Measurements from ENCODE around the gene MFSD2A. TPM values are rescaled to one million over a fixed set of nuclear protein-coding genes. Genes with fewer than 3 reads are reported as not detected.
"Not testable (repeated sequence)": the region's sequence is repeated elsewhere in the genome, so short reads cannot be mapped to it uniquely, and the experiment has no call there.

Gene MFSD2A
- total RNA-seq, 1 experiment from 2014 or later: 1.4 TPM

- H2AFZ ChIP-seq: no peak overlapping the region
- TF ChIP-seq CTCF (conservative IDR thresholded peaks at IDR 0.05): no peak
- no peak for TF ChIP-seq EZH2 (IDR thresholded peaks at IDR 0.05; ENCODE audit: low read depth)
- no peaks in the 10 kb centered on the region for H3K36me3 ChIP-seq (ENCODE audit: low read depth)
- H3K9me2 ChIP-seq (ENCODE audit: insufficient read depth): no peaks in the 10 kb centered on the region
- H3K4me3 ChIP-seq: no peak overlapping the region
- no peak overlapping the region for H3K4me2 ChIP-seq
- no peaks in the 10 kb centered on the region for H3K4me1 ChIP-seq (replicated peaks; ENCODE audit: insufficient read depth)
- intact Hi-C loops (cut with micrococcal nuclease; ENCODE audit: unreplicated experiment): no loop called here
- no peaks in the 10 kb centered on the region for H3F3A ChIP-seq (ENCODE audit: insufficient read depth, low read depth)
- CTCF ChIA-PET: interaction anchor here (0.5 kb wide), 1 partner anchor 86 kb away, joined by 4 read pairs; no protein-coding TSS in a partner anchor
- no peaks in the 10 kb centered on the region for H4K20me1 ChIP-seq (ENCODE audit: insufficient read depth)
- POLR2A ChIA-PET (ENCODE audit: unreplicated experiment): no interaction called here
- DNase-seq: no peak
- no TSS peak for BruUV-seq (replicated peaks)
- no peaks in the 10 kb centered on the region for H3K79me2 ChIP-seq (ENCODE audit: low read depth)
- no peak overlapping the region for H3K27ac ChIP-seq
- no peaks in the 10 kb centered on the region for H3K9me3 ChIP-seq (ENCODE audit: insufficient read depth, low read depth)
- H3K27me3 ChIP-seq (ENCODE audit: insufficient read depth, low read depth): no peaks in the 10 kb centered on the region
Observed at GRCh38 chr1:40004857-40005256, 49.9 kb downstream of the MFSD2A start.

- H3K9me2 ChIP-seq (ENCODE audit: insufficient read depth); H3K4me2 ChIP-seq; POLR2A ChIA-PET (ENCODE audit: unreplicated experiment); H3K4me3 ChIP-seq; H4K20me1 ChIP-seq (ENCODE audit: insufficient read depth); H2AFZ ChIP-seq; H3F3A ChIP-seq (ENCODE audit: insufficient read depth, low read depth); H3K9me3 ChIP-seq (ENCODE audit: insufficient read depth, low read depth); CTCF ChIA-PET; H3K36me3 ChIP-seq (ENCODE audit: low read depth); intact Hi-C loops (cut with micrococcal nuclease; ENCODE audit: unreplicated experiment); H3K27me3 ChIP-seq (ENCODE audit: insufficient read depth, low read depth); DNase-seq; BruUV-seq (replicated peaks); H3K27ac ChIP-seq; H3K4me1 ChIP-seq (replicated peaks; ENCODE audit: insufficient read depth); H3K79me2 ChIP-seq (ENCODE audit: low read depth): not testable (repeated sequence)
Observed at GRCh38 chr1:40007481-40008034, 52.6 kb downstream of the MFSD2A start.

GRCh38 chr1:40011198-40011597 lies 56.3 kb downstream of the MFSD2A start:
- no peaks in the 10 kb centered on the region for H3K36me3 ChIP-seq (ENCODE audit: low read depth)
- intact Hi-C loops (cut with micrococcal nuclease; ENCODE audit: unreplicated experiment): no loop called here
- BruUV-seq (replicated peaks): no TSS peak
- H3K4me1 ChIP-seq (replicated peaks; ENCODE audit: insufficient read depth): peaks cover 21% of the 10 kb centered on the region
- peaks cover 19% of the 10 kb centered on the region; the same call in 1 of the 2 replicates for H3F3A ChIP-seq (ENCODE audit: insufficient read depth, low read depth)
- no peaks in the 10 kb centered on the region for H3K79me2 ChIP-seq (ENCODE audit: low read depth)
- ChIA-PET CTCF (no interaction called here), POLR2A (ENCODE audit: unreplicated experiment) (no interaction called here)
- H3K9me2 ChIP-seq (ENCODE audit: insufficient read depth): no peaks in the 10 kb centered on the region
- no peak overlapping the region for H3K4me3 ChIP-seq
- DNase-seq: no peak
- H2AFZ ChIP-seq: no peak overlapping the region
- no peak overlapping the region for H3K27ac ChIP-seq
- H3K27me3 ChIP-seq (ENCODE audit: insufficient read depth, low read depth): no peaks in the 10 kb centered on the region
- H4K20me1 ChIP-seq (ENCODE audit: insufficient read depth): no peaks in the 10 kb centered on the region
- no peak overlapping the region for H3K4me2 ChIP-seq
- H3K9me3 ChIP-seq (ENCODE audit: insufficient read depth, low read depth): no peaks in the 10 kb centered on the region
- TF ChIP-seq EZH2 (IDR thresholded peaks at IDR 0.05; ENCODE audit: low read depth) (no peak), CTCF (conservative IDR thresholded peaks at IDR 0.05) (no peak)

GRCh38 chr1:40014253-40014706 lies 59.3 kb downstream of the MFSD2A start:
- no peak overlapping the region for H2AFZ ChIP-seq
- POLR2A ChIA-PET (ENCODE audit: unreplicated experiment): interaction anchor here (0.6 kb wide), 3 partner anchors 16 to 306 kb away, joined by 6 to 13 read pairs (median 6); no protein-coding TSS in a partner anchor
- peaks cover 23% of the 10 kb centered on the region for H3F3A ChIP-seq (ENCODE audit: insufficient read depth, low read depth)
- no peaks in the 10 kb centered on the region for H4K20me1 ChIP-seq (ENCODE audit: insufficient read depth)
- no peaks in the 10 kb centered on the region for H3K36me3 ChIP-seq (ENCODE audit: low read depth)
- peak in 1 of 2 experiments; percentile 74 for DNase-seq
- BruUV-seq (replicated peaks): no TSS peak
- no peaks in the 10 kb centered on the region for H3K79me2 ChIP-seq (ENCODE audit: low read depth)
- no peak overlapping the region for H3K4me2 ChIP-seq
- H3K27ac ChIP-seq: peak overlapping the region; percentile 58; the same call in 1 of the 2 replicates
- TF ChIP-seq EZH2 (IDR thresholded peaks at IDR 0.05; ENCODE audit: low read depth) (no peak), CTCF (conservative IDR thresholded peaks at IDR 0.05) (no peak)
- intact Hi-C loops (cut with micrococcal nuclease; ENCODE audit: unreplicated experiment): no loop called here
- no peaks in the 10 kb centered on the region for H3K27me3 ChIP-seq (ENCODE audit: insufficient read depth, low read depth)
- no peaks in the 10 kb centered on the region for H3K9me2 ChIP-seq (ENCODE audit: insufficient read depth)
- CTCF ChIA-PET: interaction anchor here (0.6 to 1.3 kb wide), 7 partner anchors 14 to 409 kb away, joined by 3 to 10 read pairs (median 4); no protein-coding TSS in a partner anchor
- H3K9me3 ChIP-seq (ENCODE audit: insufficient read depth, low read depth): no peaks in the 10 kb centered on the region
- peaks cover 21% of the 10 kb centered on the region for H3K4me1 ChIP-seq (replicated peaks; ENCODE audit: insufficient read depth)
- no peak overlapping the region for H3K4me3 ChIP-seq
